Prostate gland (tissue), 2 donors: ENCODE results near the gene LOXHD1.

Experiments
- CTCF ChIP-seq, 4 experiments: fragments of 200-600 bp in 2 of 4; fragments of 450-650 bp in 2 of 4; sonication (generic) in 2 of 4; IDR thresholded peaks; 1 replicate in 3 of 4; 2 replicates in 1 of 4; pipeline ENCODE4 v1.5.1; 2016 to 2019; ENCODE audit warnings: antibody characterized with exemption in 4 of 4, mild to moderate bottlenecking in 2 of 4, moderate library complexity in 2 of 4
- POLR2A ChIP-seq: fragments of 450-650 bp; IDR thresholded peaks from one replicate; pipeline ENCODE4 v1.6.1; 2016; ENCODE audit warnings: antibody characterized with exemption, mild to moderate bottlenecking

- TF ChIP-seq CTCF (IDR thresholded peaks at IDR 0.05) (no peak), POLR2A (no peak)
Measured at GRCh38 chr18:46435031-46435430, 222.0 kb downstream of the LOXHD1 start.
